Esophagus muscularis mucosa (tissue), 4 donors: ENCODE results near the gene ARHGAP9. TPM values are rescaled to one million over a fixed set of nuclear protein-coding genes. Genes with fewer than 3 reads are reported as not detected.
"Not testable (repeated sequence)": the region's sequence is repeated elsewhere in the genome, so short reads cannot be mapped to it uniquely, and the experiment has no call there.

Experiments
- DNase-seq: peaks from one replicate; pipeline ENCODE4 v3.0.0-alpha.2; 2017; ENCODE audit errors: extremely low spot score
- H3K27ac ChIP-seq, 4 donors: fragments of 200-600 bp; sonication (generic); replicated peaks in 1 of 4; 1 replicate in 3 of 4; 2 replicates in 1 of 4; pipeline ENCODE4 v1.5.1; 2016 to 2019; ENCODE audit warnings: mild to moderate bottlenecking in 1 of 4
- H3K27me3 ChIP-seq, 4 donors: fragments of 200-600 bp; sonication (generic); one replicate each; pipeline versions ENCODE4 v1.5.1 to v1.6.0; 2016 to 2019
- H3K36me3 ChIP-seq, 4 donors: fragments of 200-600 bp; sonication (generic); one replicate each; pipeline ENCODE4 v1.5.1; 2016 to 2019
- H3K4me1 ChIP-seq, 4 donors: fragments of 200-600 bp; sonication (generic); one replicate each; pipeline ENCODE4 v1.5.1; 2016 to 2019
- H3K4me3 ChIP-seq, 4 donors: fragments of 200-600 bp; sonication (generic); 1 replicate in 2 of 4; 2 replicates in 2 of 4; pipeline ENCODE4 v1.5.1; 2016 to 2019; ENCODE audit warnings: mild to moderate bottlenecking in 4 of 4, moderate library complexity in 1 of 4
- H3K9me3 ChIP-seq, 4 donors: fragments of 200-600 bp; sonication (generic); 1 replicate in 3 of 4; 2 replicates in 1 of 4; pipeline ENCODE4 v1.5.1; 2016 to 2019
- CTCF ChIP-seq, 3 experiments: fragments of 200-600 bp in 2 of 3; fragments of 450-650 bp in 1 of 3; sonication (generic) in 2 of 3; IDR thresholded peaks; one replicate each; pipeline ENCODE4 v1.5.1; 2017 to 2019; ENCODE audit warnings: antibody characterized with exemption in 3 of 3, mild to moderate bottlenecking in 2 of 3, moderate library complexity in 1 of 3
- EP300 ChIP-seq: sonication (generic); formaldehyde crosslinking; IDR thresholded peaks from one replicate; pipeline ENCODE4 v1.6.1; 2017; ENCODE audit warnings: antibody characterized with exemption
- POLR2A ChIP-seq: fragments of 450-650 bp; IDR thresholded peaks from one replicate; pipeline ENCODE4 v1.6.1; 2017; ENCODE audit warnings: antibody characterized with exemption, moderate library complexity, mild to moderate bottlenecking, low read depth
- POLR2AphosphoS5 ChIP-seq, 2 donors: sonication (generic); formaldehyde crosslinking; IDR thresholded peaks; one replicate each; pipeline ENCODE4 v1.6.1; 2017; ENCODE audit warnings: antibody characterized with exemption in 2 of 2
- WGBS: methylation state at CpG from one replicate; pipeline ENCODE4 v1.1.5; 2018; 5-methylcytosine and 5-hydroxymethylcytosine counted together
- intact Hi-C: fragments of 100-400 bp; cut with DNase I; formaldehyde crosslinking; loops from one replicate; pipeline ENCODE4 v1.15.1; 2023
- total RNA-seq, 4 donors: library from RNA; depleted of rRNA; stranded (reverse); fragments of >200 nt; gene quantifications; one replicate each; pipeline versions ENCODE4 v1.1.0 to v1.2.1, GENCODE V29; 2016

Gene ARHGAP9
- total RNA-seq, 4 donors from 2014 or later = 6.0 to 12.9 (median 8.8) TPM

DNA sequence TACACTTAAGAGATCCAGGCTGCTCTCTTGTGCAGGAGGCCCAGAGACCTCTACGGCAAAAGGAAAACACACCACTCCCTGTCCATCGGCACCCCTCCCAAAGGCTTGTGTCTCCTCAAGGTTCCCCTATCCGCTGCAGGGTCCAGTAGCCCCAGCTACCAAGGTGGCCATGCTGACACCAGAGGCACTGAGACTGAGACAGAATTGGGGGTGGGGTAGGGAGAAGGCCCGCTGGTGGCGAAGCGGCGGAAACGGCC is 40.1 kb upstream of the ARHGAP9 start:
- peaks cover 26 to 44% (median 35%) of the 10 kb centered on the region in 4 donors for H3K36me3 ChIP-seq
- TF ChIP-seq EP300 = no peak
- no peak for TF ChIP-seq POLR2A
- no peak for TF ChIP-seq POLR2AphosphoS5 (IDR thresholded peaks at IDR 0.05)
- no peak for TF ChIP-seq CTCF (IDR thresholded peaks at IDR 0.05)
- H3K9me3 ChIP-seq = no peaks in the 10 kb centered on the region
- peaks cover 56 to 73% (median 64%) of the 10 kb centered on the region in 4 donors for H3K4me1 ChIP-seq
- intact Hi-C loops = no loop called here
- no peaks in the 10 kb centered on the region for H3K27me3 ChIP-seq
- peak overlapping the region; percentile 94 to 99 (median 98) for H3K27ac ChIP-seq
- peak overlapping the region; percentile 78 to 88 (median 83) for H3K4me3 ChIP-seq
- WGBS = 0% methylated on average over 5 of the region's 8 CpGs
- no peak for DNase-seq

GRCh38 chr12:57518920-57519795 is 39.5 kb upstream of the ARHGAP9 start:
- no peak for DNase-seq
- WGBS = 20% methylated on average over 7 of the region's 7 CpGs

GRCh38 chr12:57518176-57518919 is 38.7 kb upstream of the ARHGAP9 start:
- intact Hi-C loops = no loop called here

More at GRCh38 chr12:57518920-57519795, 39.5 kb upstream of the ARHGAP9 start:
- Histone ChIP-seq H3K4me1 (peaks cover 50 to 67% (median 59%) of the 10 kb centered on the region in 4 donors), H3K4me3 (peak overlapping the region; percentile 78 to 88 (median 83)), H3K9me3 (no peaks in the 10 kb centered on the region), H3K27me3 (no peaks in the 10 kb centered on the region), H3K27ac (peak overlapping the region; percentile 94 to 99 (median 98)), H3K36me3 (peaks cover 31 to 44% (median 35%) of the 10 kb centered on the region in 4 donors)
- no peak for TF ChIP-seq POLR2AphosphoS5 (IDR thresholded peaks at IDR 0.05)
- no peak for TF ChIP-seq EP300
- TF ChIP-seq CTCF (IDR thresholded peaks at IDR 0.05) = no peak
- TF ChIP-seq POLR2A = no peak
- intact Hi-C loops = no loop called here

GRCh38 chr12:57517718-57518117 is 38.1 kb upstream of the ARHGAP9 start:
- H3K27me3 ChIP-seq, DNase-seq, H3K9me3 ChIP-seq, intact Hi-C loops: not testable (repeated sequence)
- 84% methylated on average over 9 of the region's 10 CpGs for WGBS
- Histone ChIP-seq H3K4me3 (peak overlapping the region; percentile 78 to 88 (median 83)), H3K4me1 (peaks cover 43 to 57% (median 49%) of the 10 kb centered on the region in 4 donors), H3K27ac (peak overlapping the region; percentile 94 to 99 (median 98)), H3K36me3 (peaks cover 44 to 56% (median 48%) of the 10 kb centered on the region in 4 donors)

More at GRCh38 chr12:57518176-57518919, 38.7 kb upstream of the ARHGAP9 start:
- 59% methylated on average over 8 of the region's 8 CpGs for WGBS
- peak overlapping the region; percentile 94 to 99 (median 98) for H3K27ac ChIP-seq
- H3K9me3 ChIP-seq = no peaks in the 10 kb centered on the region
- TF ChIP-seq POLR2AphosphoS5 (IDR thresholded peaks at IDR 0.05) = peak in 1 of 2 donors; percentile 8
- TF ChIP-seq EP300 = no peak
- H3K4me1 ChIP-seq = peaks cover 43 to 59% (median 51%) of the 10 kb centered on the region in 4 donors
- no peaks in the 10 kb centered on the region for H3K27me3 ChIP-seq
- DNase-seq = no peak
- peaks cover 37 to 49% (median 43%) of the 10 kb centered on the region in 4 donors for H3K36me3 ChIP-seq
- peak overlapping the region; percentile 78 to 88 (median 83) for H3K4me3 ChIP-seq

DNA sequence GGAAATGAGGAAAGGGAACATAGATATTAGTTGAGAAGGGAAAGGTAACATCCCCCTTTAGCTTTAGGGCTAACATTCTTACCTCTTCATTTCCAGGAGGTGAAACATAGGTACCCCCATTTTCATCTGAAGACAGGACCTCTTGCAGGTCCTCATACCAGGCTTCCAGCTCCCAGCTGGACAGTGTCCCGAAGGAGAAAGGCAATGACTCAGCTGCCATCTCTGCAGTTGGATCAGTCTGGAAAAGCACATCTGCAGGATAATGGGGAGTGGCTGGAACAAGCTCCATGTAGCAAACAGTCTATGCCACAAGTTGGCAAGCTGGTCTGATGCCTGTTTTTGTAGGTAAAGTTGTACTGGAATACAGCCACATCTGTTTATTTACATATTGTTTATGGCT is 37.5 kb upstream of the ARHGAP9 start:
- H3K27me3 ChIP-seq = no peaks in the 10 kb centered on the region
- peaks cover 49 to 61% (median 54%) of the 10 kb centered on the region in 4 donors for H3K36me3 ChIP-seq
- peak overlapping the region; percentile 94 to 99 (median 98) for H3K27ac ChIP-seq
- H3K9me3 ChIP-seq = no peaks in the 10 kb centered on the region
- WGBS = 0% methylated on average over 1 of the region's 1 CpG
- DNase-seq = no peak
- TF ChIP-seq POLR2AphosphoS5 (IDR thresholded peaks at IDR 0.05) = peak in 1 of 2 donors; percentile 34
- TF ChIP-seq EP300 = no peak
- TF ChIP-seq POLR2A = no peak
- no peak for TF ChIP-seq CTCF (IDR thresholded peaks at IDR 0.05)
- no peak overlapping the region for H3K4me3 ChIP-seq
- intact Hi-C loops = no loop called here
- peaks cover 43 to 55% (median 47%) of the 10 kb centered on the region in 4 donors for H3K4me1 ChIP-seq
